HTERT RPE-1 (cell line): ENCODE data around the gene UGT2B28.
"Not testable (repeated sequence)": the region's sequence is repeated elsewhere in the genome, so short reads cannot be mapped to it uniquely, and the experiment has no call there.

Source experiments
- in situ Hi-C: fragments of 300-500 bp; cut with MboI; formaldehyde crosslinking; loops from 4 replicates; pipeline ENCODE4 v1.14.3; 2020; ENCODE audit warnings: low sequenced_read_pairs

UGT2B28 gene

GRCh38 chr4:69343114-69343513 is 62.8 kb downstream of the UGT2B28 start:
- in situ Hi-C loops: not testable (repeated sequence)

GRCh38 chr4:69343558-69344420 is 63.5 kb downstream of the UGT2B28 start:
- in situ Hi-C loops: not testable (repeated sequence)
